ENCODE data around the gene MAPKAPK5. TPM values are rescaled to one million over a fixed set of nuclear protein-coding genes. Genes with fewer than 3 reads are reported as not detected.
"Not testable (repeated sequence)": the region's sequence is repeated elsewhere in the genome, so short reads cannot be mapped to it uniquely, and the experiment has no call there.

MAPKAPK5 gene
- total and polyA plus RNA-seq, 4 donors, result 10.9 to 26.3 (median 12.6) TPM

DNA sequence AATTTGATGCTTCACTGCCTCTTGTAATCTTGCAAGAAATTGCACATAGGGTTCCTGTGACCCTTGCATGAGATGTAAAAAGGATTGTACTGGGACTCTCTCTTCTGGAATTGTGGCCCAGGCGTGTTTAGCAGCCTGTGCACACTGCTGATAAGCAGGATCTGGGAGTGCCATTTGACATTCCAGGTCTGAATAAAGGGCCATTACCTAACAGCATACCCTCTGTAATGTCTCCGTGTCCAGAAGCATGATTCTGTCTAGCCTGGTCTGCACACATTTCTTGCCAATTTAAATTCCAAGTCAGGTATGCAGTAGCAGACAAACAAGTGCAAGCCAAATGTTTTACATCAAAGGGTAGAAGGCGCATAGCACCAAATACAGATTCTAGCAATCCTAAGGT, 18.1 kb upstream of the MAPKAPK5 start:
- Histone ChIP-seq H3K27me3 (ENCODE audit: control insufficient read depth in 4 of 4, insufficient read depth in 4 of 4, low read length in 3 of 4) (no peaks in the 10 kb centered on the region), H3K27ac (ENCODE audit: low read depth in 1 of 2, low read length in 2 of 2) (no peak overlapping the region), H3K4me3 (ENCODE audit: low read depth in 1 of 3, low read length in 3 of 3) (no peak overlapping the region), H3K36me3 (ENCODE audit: control insufficient read depth in 4 of 4, insufficient read depth in 3 of 4, low read depth in 1 of 4, low read length in 3 of 4) (no peaks in the 10 kb centered on the region), H3K9me3 (ENCODE audit: control insufficient read depth in 4 of 4, low read length in 3 of 4) (no peaks in the 10 kb centered on the region), H3K4me1 (ENCODE audit: control insufficient read depth in 4 of 4, insufficient read depth in 4 of 4, low read length in 3 of 4) (no peaks in the 10 kb centered on the region), H3K9ac (ENCODE audit: low read depth in 1 of 2, low read length in 2 of 2) (no peak overlapping the region)
- DNase-seq (ENCODE audit: low spot score), result no peak
- 74% methylated on average over 3 of the region's 3 CpGs for WGBS
- TF ChIP-seq, protein P1, sequence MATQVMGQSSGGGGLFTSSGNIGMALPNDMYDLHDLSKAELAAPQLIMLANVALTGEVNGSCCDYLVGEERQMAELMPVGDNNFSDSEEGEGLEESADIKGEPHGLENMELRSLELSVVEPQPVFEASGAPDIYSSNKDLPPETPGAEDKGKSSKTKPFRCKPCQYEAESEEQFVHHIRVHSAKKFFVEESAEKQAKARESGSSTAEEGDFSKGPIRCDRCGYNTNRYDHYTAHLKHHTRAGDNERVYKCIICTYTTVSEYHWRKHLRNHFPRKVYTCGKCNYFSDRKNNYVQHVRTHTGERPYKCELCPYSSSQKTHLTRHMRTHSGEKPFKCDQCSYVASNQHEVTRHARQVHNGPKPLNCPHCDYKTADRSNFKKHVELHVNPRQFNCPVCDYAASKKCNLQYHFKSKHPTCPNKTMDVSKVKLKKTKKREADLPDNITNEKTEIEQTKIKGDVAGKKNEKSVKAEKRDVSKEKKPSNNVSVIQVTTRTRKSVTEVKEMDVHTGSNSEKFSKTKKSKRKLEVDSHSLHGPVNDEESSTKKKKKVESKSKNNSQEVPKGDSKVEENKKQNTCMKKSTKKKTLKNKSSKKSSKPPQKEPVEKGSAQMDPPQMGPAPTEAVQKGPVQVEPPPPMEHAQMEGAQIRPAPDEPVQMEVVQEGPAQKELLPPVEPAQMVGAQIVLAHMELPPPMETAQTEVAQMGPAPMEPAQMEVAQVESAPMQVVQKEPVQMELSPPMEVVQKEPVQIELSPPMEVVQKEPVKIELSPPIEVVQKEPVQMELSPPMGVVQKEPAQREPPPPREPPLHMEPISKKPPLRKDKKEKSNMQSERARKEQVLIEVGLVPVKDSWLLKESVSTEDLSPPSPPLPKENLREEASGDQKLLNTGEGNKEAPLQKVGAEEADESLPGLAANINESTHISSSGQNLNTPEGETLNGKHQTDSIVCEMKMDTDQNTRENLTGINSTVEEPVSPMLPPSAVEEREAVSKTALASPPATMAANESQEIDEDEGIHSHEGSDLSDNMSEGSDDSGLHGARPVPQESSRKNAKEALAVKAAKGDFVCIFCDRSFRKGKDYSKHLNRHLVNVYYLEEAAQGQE (IDR thresholded peaks at IDR 0.05), result no peak
- TF ChIP-seq ZBTB33 (IDR thresholded peaks at IDR 0.05) (no peak), MAX (IDR thresholded peaks at IDR 0.05) (no peak), YY1 (IDR thresholded peaks at IDR 0.05) (no peak), HNF4G (IDR thresholded peaks at IDR 0.05) (no peak), EGR1 (IDR thresholded peaks at IDR 0.05; ENCODE audit: low read depth in 2 of 2) (no peak), ATF3 (IDR thresholded peaks at IDR 0.05) (no peak), GABPA (IDR thresholded peaks at IDR 0.05 in 1 of 2, conservative IDR thresholded peaks at IDR 0.05 in 1 of 2) (no peak), HNF4A (conservative IDR thresholded peaks at IDR 0.05) (no peak), FOXA1 (IDR thresholded peaks at IDR 0.05) (no peak), FOXA2 (IDR thresholded peaks at IDR 0.05) (no peak), SP1 (IDR thresholded peaks at IDR 0.05) (no peak)

- H3K4me3 ChIP-seq (ENCODE audit: low read depth in 1 of 3, low read length in 3 of 3); H3K27ac ChIP-seq (ENCODE audit: low read depth in 1 of 2, low read length in 2 of 2); H3K9me3 ChIP-seq (ENCODE audit: control insufficient read depth in 4 of 4, low read length in 3 of 4); H3K36me3 ChIP-seq (ENCODE audit: control insufficient read depth in 4 of 4, insufficient read depth in 3 of 4, low read depth in 1 of 4, low read length in 3 of 4); H3K9ac ChIP-seq (ENCODE audit: low read depth in 1 of 2, low read length in 2 of 2); DNase-seq (ENCODE audit: low spot score); H3K27me3 ChIP-seq (ENCODE audit: control insufficient read depth in 4 of 4, insufficient read depth in 4 of 4, low read length in 3 of 4); H3K4me1 ChIP-seq (ENCODE audit: control insufficient read depth in 4 of 4, insufficient read depth in 4 of 4, low read length in 3 of 4): not testable (repeated sequence)
- 65% methylated on average over 4 of the region's 4 CpGs for WGBS
- peak; percentile 21 to 29 for TF ChIP-seq RAD21 (IDR thresholded peaks at IDR 0.05)
Measured at GRCh38 chr12:111824312-111824711, 17.7 kb upstream of the MAPKAPK5 start.

DNA sequence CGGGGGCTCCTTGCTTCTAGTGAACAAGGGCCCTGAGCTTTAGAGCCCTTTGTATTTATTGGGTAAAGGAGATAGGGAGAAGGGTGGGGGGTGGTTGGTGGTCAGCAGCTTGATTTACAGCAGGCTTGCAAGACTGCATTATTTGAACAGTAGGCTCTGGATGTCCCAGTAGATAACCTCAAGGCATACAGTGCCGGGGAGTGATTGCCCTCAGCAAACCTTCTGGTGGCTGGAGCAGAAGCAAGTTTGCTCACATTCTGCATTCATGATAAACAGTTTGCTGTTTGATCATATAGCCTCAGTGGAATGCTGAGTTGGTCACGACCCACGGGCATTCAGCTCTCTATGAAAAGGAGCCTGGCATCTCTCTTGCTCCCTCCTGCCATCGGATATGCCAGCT, 16.5 kb upstream of the MAPKAPK5 start:
- TF ChIP-seq, protein P2, sequence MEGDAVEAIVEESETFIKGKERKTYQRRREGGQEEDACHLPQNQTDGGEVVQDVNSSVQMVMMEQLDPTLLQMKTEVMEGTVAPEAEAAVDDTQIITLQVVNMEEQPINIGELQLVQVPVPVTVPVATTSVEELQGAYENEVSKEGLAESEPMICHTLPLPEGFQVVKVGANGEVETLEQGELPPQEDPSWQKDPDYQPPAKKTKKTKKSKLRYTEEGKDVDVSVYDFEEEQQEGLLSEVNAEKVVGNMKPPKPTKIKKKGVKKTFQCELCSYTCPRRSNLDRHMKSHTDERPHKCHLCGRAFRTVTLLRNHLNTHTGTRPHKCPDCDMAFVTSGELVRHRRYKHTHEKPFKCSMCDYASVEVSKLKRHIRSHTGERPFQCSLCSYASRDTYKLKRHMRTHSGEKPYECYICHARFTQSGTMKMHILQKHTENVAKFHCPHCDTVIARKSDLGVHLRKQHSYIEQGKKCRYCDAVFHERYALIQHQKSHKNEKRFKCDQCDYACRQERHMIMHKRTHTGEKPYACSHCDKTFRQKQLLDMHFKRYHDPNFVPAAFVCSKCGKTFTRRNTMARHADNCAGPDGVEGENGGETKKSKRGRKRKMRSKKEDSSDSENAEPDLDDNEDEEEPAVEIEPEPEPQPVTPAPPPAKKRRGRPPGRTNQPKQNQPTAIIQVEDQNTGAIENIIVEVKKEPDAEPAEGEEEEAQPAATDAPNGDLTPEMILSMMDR (IDR thresholded peaks at IDR 0.05; ENCODE audit: low read depth, low read length, missing input control), result no peak
- no peak for TF ChIP-seq SP1 (IDR thresholded peaks at IDR 0.05)
- TF ChIP-seq FOXA2 (IDR thresholded peaks at IDR 0.05), result no peak
- no peak for TF ChIP-seq FOXA1 (IDR thresholded peaks at IDR 0.05)
- no peak for TF ChIP-seq GABPA (IDR thresholded peaks at IDR 0.05 in 1 of 2, conservative IDR thresholded peaks at IDR 0.05 in 1 of 2)
- no peak for TF ChIP-seq TAF1 (conservative IDR thresholded peaks at IDR 0.05)
- no peak for TF ChIP-seq MAX (IDR thresholded peaks at IDR 0.05)
- TF ChIP-seq YY1 (IDR thresholded peaks at IDR 0.05), result no peak
- no peak for TF ChIP-seq HNF4G (IDR thresholded peaks at IDR 0.05)
- no peak for TF ChIP-seq JUND (IDR thresholded peaks at IDR 0.05)
- TF ChIP-seq RAD21 (IDR thresholded peaks at IDR 0.05), result no peak
- WGBS, result 77% methylated on average over 5 of the region's 5 CpGs

More for the DNA sequence above, 16.5 kb upstream of the MAPKAPK5 start:
- H3K9me3 ChIP-seq (ENCODE audit: control insufficient read depth in 4 of 4, low read length in 3 of 4), result no peaks in the 10 kb centered on the region
- DNase-seq (ENCODE audit: low spot score), result no peak
- no peak overlapping the region for H3K27ac ChIP-seq (ENCODE audit: low read depth in 1 of 2, low read length in 2 of 2)
- H3K4me1 ChIP-seq (ENCODE audit: control insufficient read depth in 4 of 4, insufficient read depth in 4 of 4, low read length in 3 of 4), result no peaks in the 10 kb centered on the region
- H3K4me3 ChIP-seq (ENCODE audit: low read depth in 1 of 3, low read length in 3 of 3), result no peak overlapping the region
- no peak overlapping the region for H3K9ac ChIP-seq (ENCODE audit: low read depth in 1 of 2, low read length in 2 of 2)
- H3K36me3 ChIP-seq (ENCODE audit: control insufficient read depth in 4 of 4, insufficient read depth in 3 of 4, low read depth in 1 of 4, low read length in 3 of 4), result no peaks in the 10 kb centered on the region
- H3K27me3 ChIP-seq (ENCODE audit: control insufficient read depth in 4 of 4, insufficient read depth in 4 of 4, low read length in 3 of 4), result no peaks in the 10 kb centered on the region
